Psoas muscle (tissue), 8 donors: Measurements from ENCODE around the gene TJAP1. TPM values are rescaled to one million over a fixed set of nuclear protein-coding genes. Genes with fewer than 3 reads are reported as not detected.

ENCODE experiments used
- ATAC-seq, 4 donors: fragments of 200-7000 bp; cut with Tn5 transposase; one replicate each; pipeline ENCODE4 v1.9.1; 2020; ENCODE audit warnings: moderate library complexity in 3 of 4, mild to moderate bottlenecking in 2 of 4
- DNase-seq, 2 donors: peaks; one replicate each; pipeline ENCODE4 v3.0.0-alpha.2; 2020
- H3K27ac ChIP-seq: fragments of 200-600 bp; one replicate; pipeline ENCODE4 v1.8.0; 2022
- H3K27me3 ChIP-seq, 3 donors: fragments of 200-600 bp in 1 of 3; one replicate each; pipeline versions ENCODE4 v1.6.1 to v1.8.0; 2013 to 2022; ENCODE audit warnings: low read length in 2 of 3, mild to moderate bottlenecking in 2 of 3, moderate library complexity in 1 of 3; ENCODE audit not compliant: insufficient read depth in 3 of 3
- H3K36me3 ChIP-seq, 2 donors: fragments of 200-600 bp in 1 of 2; one replicate each; pipeline versions ENCODE4 v1.6.1 to v1.8.0; 2013 to 2022; ENCODE audit warnings: low read depth in 1 of 2, mild to moderate bottlenecking in 1 of 2, moderate library complexity in 1 of 2; ENCODE audit not compliant: insufficient read depth in 1 of 2
- H3K4me1 ChIP-seq: fragments of 200-600 bp; one replicate; pipeline ENCODE4 v1.8.0; 2022
- H3K4me3 ChIP-seq: fragments of 200-600 bp; one replicate; pipeline ENCODE4 v1.8.0; 2022; ENCODE audit warnings: mild to moderate bottlenecking
- H3K9me3 ChIP-seq: fragments of 200-600 bp; one replicate; pipeline ENCODE4 v1.8.0; 2022
- WGBS, 3 donors: extraction: QIAGEN DNeasy Blood & Tissue Kit; methylation state at CpG; one replicate each; pipeline versions ENCODE4 v1.1.6 to v1.1.7; 2013; 5-methylcytosine and 5-hydroxymethylcytosine counted together
- intact Hi-C, 2 donors: fragments of 100-400 bp; cut with DNase I; formaldehyde crosslinking; loops; one replicate each; pipeline versions ENCODE4 v1.11.0 to v1.14.2; 2022
- polyA plus RNA-seq, 3 donors: library from polyadenylated mRNA; stranded (reverse); fragments of 200-250 nt; gene quantifications; one replicate each; pipeline ENCODE4 v1.2.3, GENCODE V29; 2013
- total RNA-seq, 4 donors: library from RNA; stranded (reverse); fragmentation: NEBNext Ultra II Directional in 2 of 4; extraction: Animal tissue kit (Norgen Biotek cat#: 25700) in 2 of 4; gene quantifications; one replicate each; pipeline versions ENCODE4 v1.2.1 to v1.2.4, GENCODE V29; 2021 to 2023
- TF ChIP-seq, protein P1 (sequence below): fragments of 200-600 bp; IDR thresholded peaks from one replicate; pipeline ENCODE4 v1.8.0; 2022; ENCODE audit warnings: antibody characterized with exemption
- donor health status: healthy with polysubstance abuse.
- donor health status: DM: no; HTN: no; CAD: no; lungs with moderate emphysema.
- donor health status: Bipolar disorder and iron deficiency.
- donor health status: healthy.
- donor health status: DM: yes; HTN: yes; CAD: no.
- donor health status: DM: no; HTN: no; CAD: no.
- donor health status: DM: no; HTN: no; CAD: no.
- donor health status: DM: yes; HTN: yes; CAD: no.

Gene TJAP1
- total and polyA plus RNA-seq, 7 donors: 18.0 to 39.9 (median 35.2) TPM

DNA sequence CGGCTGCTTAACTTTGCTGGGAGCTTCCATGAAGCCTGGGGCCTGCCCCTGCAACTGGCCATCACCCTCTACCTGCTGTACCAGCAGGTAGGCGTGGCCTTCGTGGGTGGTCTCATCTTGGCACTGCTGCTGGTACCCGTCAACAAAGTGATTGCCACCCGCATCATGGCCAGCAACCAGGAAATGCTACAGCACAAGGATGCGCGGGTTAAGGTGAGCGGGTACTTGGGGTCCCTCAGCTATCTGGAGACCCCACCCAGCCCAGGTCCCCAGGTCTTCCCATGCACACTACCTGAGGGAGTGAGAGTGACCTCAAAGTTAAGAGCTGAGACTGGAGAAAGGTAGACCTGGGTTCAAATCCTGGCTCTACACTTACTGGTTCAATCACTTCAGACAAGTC is 44.2 kb upstream of the TJAP1 start:
- Histone ChIP-seq H3K4me3 (no peak overlapping the region), H3K4me1 (peaks cover 15% of the 10 kb centered on the region), H3K27ac (no peak overlapping the region), H3K9me3 (no peaks in the 10 kb centered on the region), H3K27me3 (no peaks in the 10 kb centered on the region), H3K36me3 (peaks cover 0 to 65% of the 10 kb centered on the region in 2 donors)
- ATAC-seq (no peak), DNase-seq (no peak)
- intact Hi-C loops: no loop called here
- WGBS, 3 donors: 80 to 95% (median 82%) methylated on average over 8 of the region's 8 CpGs
- TF ChIP-seq, protein P1, sequence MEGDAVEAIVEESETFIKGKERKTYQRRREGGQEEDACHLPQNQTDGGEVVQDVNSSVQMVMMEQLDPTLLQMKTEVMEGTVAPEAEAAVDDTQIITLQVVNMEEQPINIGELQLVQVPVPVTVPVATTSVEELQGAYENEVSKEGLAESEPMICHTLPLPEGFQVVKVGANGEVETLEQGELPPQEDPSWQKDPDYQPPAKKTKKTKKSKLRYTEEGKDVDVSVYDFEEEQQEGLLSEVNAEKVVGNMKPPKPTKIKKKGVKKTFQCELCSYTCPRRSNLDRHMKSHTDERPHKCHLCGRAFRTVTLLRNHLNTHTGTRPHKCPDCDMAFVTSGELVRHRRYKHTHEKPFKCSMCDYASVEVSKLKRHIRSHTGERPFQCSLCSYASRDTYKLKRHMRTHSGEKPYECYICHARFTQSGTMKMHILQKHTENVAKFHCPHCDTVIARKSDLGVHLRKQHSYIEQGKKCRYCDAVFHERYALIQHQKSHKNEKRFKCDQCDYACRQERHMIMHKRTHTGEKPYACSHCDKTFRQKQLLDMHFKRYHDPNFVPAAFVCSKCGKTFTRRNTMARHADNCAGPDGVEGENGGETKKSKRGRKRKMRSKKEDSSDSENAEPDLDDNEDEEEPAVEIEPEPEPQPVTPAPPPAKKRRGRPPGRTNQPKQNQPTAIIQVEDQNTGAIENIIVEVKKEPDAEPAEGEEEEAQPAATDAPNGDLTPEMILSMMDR: no peak

DNA sequence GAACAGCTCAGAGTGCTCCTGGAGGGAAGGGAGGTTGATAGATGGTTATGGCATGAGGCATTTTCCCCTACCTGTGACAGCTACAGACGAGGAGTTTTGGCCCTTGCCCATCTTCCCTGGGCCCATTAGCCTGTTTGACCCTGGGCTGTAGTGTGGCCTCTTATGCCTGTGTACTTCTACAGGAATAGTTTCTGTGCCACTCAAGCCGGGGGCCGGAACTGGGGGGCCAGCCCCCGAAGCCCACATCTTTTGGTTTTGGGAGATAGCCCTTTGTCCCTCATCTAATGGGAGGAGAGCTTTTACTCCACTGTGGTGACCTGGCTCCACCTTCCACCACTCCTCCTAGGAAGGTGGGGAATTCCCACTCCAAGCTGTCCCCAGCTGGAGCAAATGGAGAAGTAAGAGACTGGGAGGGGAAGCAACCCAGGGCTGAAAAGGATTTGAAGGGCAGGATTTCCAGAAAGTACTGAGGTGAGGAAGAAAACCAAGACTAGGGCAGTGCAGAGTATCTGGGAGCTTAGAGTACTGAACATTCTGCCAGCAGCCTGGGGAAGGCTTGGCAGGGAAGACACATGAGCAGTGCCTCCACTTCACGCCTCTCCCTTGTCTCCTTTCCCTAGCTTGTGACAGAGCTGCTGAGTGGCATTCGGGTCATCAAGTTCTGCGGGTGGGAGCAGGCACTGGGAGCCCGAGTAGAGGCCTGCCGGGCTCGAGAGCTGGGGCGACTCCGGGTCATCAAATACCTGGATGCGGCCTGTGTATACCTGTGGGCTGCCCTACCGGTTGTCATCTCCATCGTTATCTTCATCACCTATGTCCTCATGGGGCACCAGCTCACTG is 43.1 kb upstream of the TJAP1 start:
- no peaks in the 10 kb centered on the region for H3K9me3 ChIP-seq
- no peaks in the 10 kb centered on the region for H3K27me3 ChIP-seq
- no peak overlapping the region for H3K27ac ChIP-seq
- TF ChIP-seq, protein P1: no peak
- 86 to 89% (median 88%) methylated on average over 15 of the region's 15 CpGs for WGBS, 3 donors
- intact Hi-C loops: no loop called here
- no peak for DNase-seq
- ATAC-seq: no peak
- H3K36me3 ChIP-seq: peaks cover 0 to 76% of the 10 kb centered on the region in 2 donors
- H3K4me1 ChIP-seq: peaks cover 6% of the 10 kb centered on the region
- no peak overlapping the region for H3K4me3 ChIP-seq

DNA sequence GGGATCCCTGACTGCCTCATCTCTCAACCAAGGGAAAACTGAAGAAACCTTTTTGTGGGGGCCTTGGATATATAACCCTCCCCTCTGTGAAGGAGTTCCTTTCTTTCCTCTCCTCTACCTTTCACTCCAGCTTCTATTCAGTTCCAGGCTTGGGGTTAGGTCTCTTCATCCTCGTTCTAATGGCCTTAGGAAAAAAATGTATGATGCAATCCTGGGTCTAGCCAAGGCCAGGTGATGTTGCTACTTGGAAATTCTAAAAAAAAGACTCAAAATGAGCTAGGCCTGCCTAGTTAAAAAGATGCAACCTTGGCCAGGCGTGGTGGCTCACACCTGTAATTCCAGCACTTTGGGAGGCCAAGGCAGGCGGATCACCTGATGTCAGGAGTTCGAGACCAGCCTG is 42.4 kb upstream of the TJAP1 start:
- intact Hi-C loops: no loop called here
- Histone ChIP-seq H3K27ac (no peak overlapping the region), H3K4me3 (no peak overlapping the region), H3K9me3 (no peaks in the 10 kb centered on the region), H3K27me3 (no peaks in the 10 kb centered on the region), H3K36me3 (peaks cover 0 to 83% of the 10 kb centered on the region in 2 donors), H3K4me1 (no peaks in the 10 kb centered on the region)
- DNase-seq (no peak), ATAC-seq (no peak)
- TF ChIP-seq, protein P1: no peak
- WGBS, 3 donors: 92 to 97% (median 95%) methylated on average over 4 of the region's 4 CpGs

DNA sequence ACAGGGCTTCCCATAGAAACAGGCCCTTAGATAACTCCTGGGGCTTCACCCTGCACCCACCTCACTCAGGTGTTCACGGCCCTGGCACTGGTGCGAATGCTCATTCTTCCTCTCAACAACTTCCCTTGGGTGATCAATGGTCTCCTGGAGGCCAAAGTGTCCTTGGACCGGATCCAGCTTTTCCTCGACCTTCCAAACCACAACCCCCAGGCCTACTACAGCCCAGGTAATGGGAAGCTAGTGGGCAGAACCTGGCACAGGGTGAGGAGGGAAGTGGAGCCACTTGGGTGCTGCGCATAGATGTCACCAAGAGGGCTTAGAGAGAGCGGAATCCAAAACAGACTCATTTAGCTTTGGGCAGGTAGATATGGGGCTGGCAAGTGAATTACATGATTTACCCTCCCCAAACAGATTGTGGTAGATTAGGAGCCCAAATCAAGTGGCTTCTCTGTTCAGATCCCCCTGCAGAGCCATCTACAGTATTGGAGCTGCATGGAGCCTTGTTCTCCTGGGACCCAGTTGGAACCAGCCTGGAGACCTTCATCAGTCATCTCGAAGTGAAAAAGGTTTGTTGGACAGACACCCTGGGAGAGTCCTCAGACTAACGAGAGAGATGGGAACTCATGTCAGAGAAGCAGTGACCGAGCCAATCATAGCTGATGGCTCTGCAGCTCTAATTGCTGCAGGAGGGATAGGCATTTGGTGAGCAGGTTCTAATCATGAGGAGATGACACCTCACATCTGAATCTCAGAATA is 41.5 kb upstream of the TJAP1 start:
- WGBS, 3 donors: 82 to 91% (median 86%) methylated on average over 9 of the region's 9 CpGs
- DNase-seq (no peak), ATAC-seq (no peak)
- Histone ChIP-seq H3K9me3 (no peaks in the 10 kb centered on the region), H3K36me3 (peaks cover 0 to 88% of the 10 kb centered on the region in 2 donors), H3K27ac (no peak overlapping the region), H3K27me3 (no peaks in the 10 kb centered on the region), H3K4me1 (no peaks in the 10 kb centered on the region), H3K4me3 (no peak overlapping the region)
- intact Hi-C loops: no loop called here
- TF ChIP-seq, protein P1: no peak
